Caco-2 (cell line): ENCODE data around the gene C3. TPM values are rescaled to one million over a fixed set of nuclear protein-coding genes. Genes with fewer than 3 reads are reported as not detected.

Source experiments
- BruUV-seq: library from RNA; stranded (reverse); fragments of 400-500 nt; replicated peaks from 2 replicates; lab custom pipeline; 2021; lab: Mats Ljungman, UMichigan
- CTCF ChIA-PET: fragments of 300-600 bp; sonication (Branson Sonifier 250); formaldehyde crosslinking; loops from one replicate; lab custom pipeline; 2022; ENCODE audit warnings: antibody characterized with exemption; lab: Charles Lee
- POLR2A ChIA-PET: fragments of 300-600 bp; sonication (Branson Sonifier 250); formaldehyde crosslinking; loops from one replicate; lab custom pipeline; 2022; ENCODE audit warnings: antibody characterized with exemption; lab: Charles Lee
- DNase-seq, 2 experiments: peaks; one replicate each; pipeline versions ENCODE4 v3.0.0 to v3.0.0-alpha.2; 2020 to 2022
- H3K27me3 ChIP-seq: replicated peaks from 2 replicates; pipeline ENCODE4 v1.6.0; 2011; ENCODE audit warnings: low read length; ENCODE audit not compliant: control insufficient read depth, insufficient read depth
- H3K36me3 ChIP-seq: 2 replicates; pipeline ENCODE4 v1.5.1; 2011; ENCODE audit warnings: low read length; ENCODE audit not compliant: control insufficient read depth, insufficient read depth
- H3K4me1 ChIP-seq: fragments of 250-450 bp; sonication (Bioruptor Pico); 2 replicates; pipeline ENCODE4 v1.5.1; 2020; ENCODE audit warnings: mild to moderate bottlenecking
- H3K4me3 ChIP-seq: 2 replicates; pipeline ENCODE4 v1.5.1; 2011; ENCODE audit warnings: low read depth, mild to moderate bottlenecking, control low read depth, low read length
- H3K9me3 ChIP-seq: fragments of 250-450 bp; sonication (Bioruptor Pico); 2 replicates; pipeline ENCODE4 v1.5.1; 2020; ENCODE audit warnings: mild to moderate bottlenecking, moderate library complexity
- H3K27ac Mint-ChIP-seq: one replicate; pipeline ENCODE4 v1.8.0; 2022; ENCODE audit warnings: mixed read lengths; ENCODE audit not compliant: unreplicated experiment
- H3K27me3 Mint-ChIP-seq: one replicate; pipeline ENCODE4 v1.8.0; 2022; ENCODE audit warnings: mixed read lengths; ENCODE audit not compliant: insufficient read depth, unreplicated experiment
- H3K36me3 Mint-ChIP-seq: one replicate; pipeline ENCODE4 v1.8.0; 2022; ENCODE audit warnings: mild to moderate bottlenecking, mixed read lengths; ENCODE audit not compliant: insufficient read depth, unreplicated experiment
- H3K4me1 Mint-ChIP-seq: one replicate; pipeline ENCODE4 v1.8.0; 2022; ENCODE audit warnings: low read depth, mixed read lengths; ENCODE audit not compliant: unreplicated experiment
- H3K4me3 Mint-ChIP-seq: one replicate; pipeline ENCODE4 v1.8.0; 2022; ENCODE audit warnings: mild to moderate bottlenecking, moderate library complexity, mixed read lengths; ENCODE audit not compliant: unreplicated experiment
- H3K9me3 Mint-ChIP-seq: one replicate; pipeline ENCODE4 v1.8.0; 2022; ENCODE audit warnings: mixed read lengths; ENCODE audit not compliant: unreplicated experiment
- intact Hi-C: fragments of 100-400 bp; cut with micrococcal nuclease; formaldehyde crosslinking; loops from one replicate; pipeline ENCODE4 v1.10.0; 2022; ENCODE audit not compliant: unreplicated experiment
- total RNA-seq: library from RNA; stranded (reverse); gene quantifications from 2 replicates; pipeline ENCODE4 v1.2.3, GENCODE V29; 2022
- TF ChIP-seq, protein P1 (sequence below), 2 experiments: fragments of 200-600 bp in 1 of 2; IDR thresholded peaks; 1 replicate in 1 of 2; 2 replicates in 1 of 2; pipeline versions ENCODE4 v1.5.1 to v1.8.0; 2011 to 2022; ENCODE audit warnings: antibody characterized with exemption in 1 of 2, control low read depth in 1 of 2, inconsistent platforms in 1 of 2, low read depth in 1 of 2, low read length in 1 of 2, mild to moderate bottlenecking in 1 of 2, moderate library complexity in 1 of 2; ENCODE audit not compliant: insufficient read depth in 1 of 2, severe bottlenecking in 1 of 2, unreplicated experiment in 1 of 2

C3 gene
- total RNA-seq, 1 experiment from 2014 or later, result 21.7 TPM

DNA sequence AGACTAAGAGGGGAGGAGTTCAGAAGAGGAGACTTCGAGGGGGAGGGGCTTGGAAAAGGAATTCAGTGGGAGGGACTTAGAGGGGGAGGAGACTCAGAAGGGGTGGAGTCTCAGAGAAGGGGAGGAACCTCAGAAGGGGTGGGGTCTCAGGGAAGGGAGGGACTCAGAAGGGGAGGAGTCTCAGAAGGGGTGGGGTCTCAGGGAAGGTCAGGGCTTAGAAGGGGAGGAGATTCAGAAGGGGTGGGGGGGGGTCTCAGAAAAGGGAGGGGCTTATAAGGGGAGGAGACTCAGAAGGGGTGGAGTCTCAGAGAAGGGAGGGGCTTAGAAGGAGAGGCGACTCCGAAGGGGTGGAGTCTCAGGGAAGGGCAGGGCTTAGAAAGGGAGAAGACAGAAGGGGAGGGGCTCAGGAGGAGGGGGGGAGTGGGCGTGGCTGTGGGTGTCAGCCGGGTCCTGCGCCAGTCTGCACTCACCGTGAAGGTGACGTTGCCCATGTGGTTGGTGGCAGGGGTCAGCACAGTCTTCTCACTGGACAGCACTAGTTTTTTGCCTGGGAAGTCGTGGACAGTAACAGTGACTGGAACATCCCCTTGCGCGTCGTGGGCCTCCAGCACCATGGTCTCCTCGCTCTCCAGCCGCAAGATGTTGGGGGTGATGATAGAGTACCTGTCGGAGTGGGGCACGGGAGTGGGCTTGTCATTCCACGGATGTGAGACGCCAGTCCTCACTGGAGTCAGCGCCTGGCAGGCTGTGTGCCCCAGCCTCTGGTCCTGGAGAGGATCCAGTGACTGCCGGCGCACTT lies 1.5 kb downstream of the C3 start:
- peaks cover 17% of the 10 kb centered on the region for H3K4me1 Mint-ChIP-seq
- H3K27ac Mint-ChIP-seq, result no peak overlapping the region
- TF ChIP-seq, protein P1, sequence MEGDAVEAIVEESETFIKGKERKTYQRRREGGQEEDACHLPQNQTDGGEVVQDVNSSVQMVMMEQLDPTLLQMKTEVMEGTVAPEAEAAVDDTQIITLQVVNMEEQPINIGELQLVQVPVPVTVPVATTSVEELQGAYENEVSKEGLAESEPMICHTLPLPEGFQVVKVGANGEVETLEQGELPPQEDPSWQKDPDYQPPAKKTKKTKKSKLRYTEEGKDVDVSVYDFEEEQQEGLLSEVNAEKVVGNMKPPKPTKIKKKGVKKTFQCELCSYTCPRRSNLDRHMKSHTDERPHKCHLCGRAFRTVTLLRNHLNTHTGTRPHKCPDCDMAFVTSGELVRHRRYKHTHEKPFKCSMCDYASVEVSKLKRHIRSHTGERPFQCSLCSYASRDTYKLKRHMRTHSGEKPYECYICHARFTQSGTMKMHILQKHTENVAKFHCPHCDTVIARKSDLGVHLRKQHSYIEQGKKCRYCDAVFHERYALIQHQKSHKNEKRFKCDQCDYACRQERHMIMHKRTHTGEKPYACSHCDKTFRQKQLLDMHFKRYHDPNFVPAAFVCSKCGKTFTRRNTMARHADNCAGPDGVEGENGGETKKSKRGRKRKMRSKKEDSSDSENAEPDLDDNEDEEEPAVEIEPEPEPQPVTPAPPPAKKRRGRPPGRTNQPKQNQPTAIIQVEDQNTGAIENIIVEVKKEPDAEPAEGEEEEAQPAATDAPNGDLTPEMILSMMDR (IDR thresholded peaks at IDR 0.05; ENCODE audit: insufficient read depth in 1 of 2, low read depth in 1 of 2, low read length in 1 of 2, severe bottlenecking in 1 of 2, unreplicated experiment in 1 of 2), result no peak
- Histone ChIP-seq H3K36me3 (no peaks in the 10 kb centered on the region), H3K4me3 (no peak overlapping the region), H3K27me3 (no peaks in the 10 kb centered on the region), H3K9me3 (no peaks in the 10 kb centered on the region), H3K4me1 (peaks cover 11% of the 10 kb centered on the region)
- no peaks in the 10 kb centered on the region for H3K27me3 Mint-ChIP-seq
- CTCF ChIA-PET, result no interaction called here
- H3K9me3 Mint-ChIP-seq, result peaks cover 15% of the 10 kb centered on the region
- POLR2A ChIA-PET, result no interaction called here
- H3K4me3 Mint-ChIP-seq, result no peak overlapping the region
- DNase-seq, result peak in 1 of 2 experiments; percentile 37
- BruUV-seq, result no TSS peak
- intact Hi-C loops, result no loop called here
- peaks cover 6% of the 10 kb centered on the region for H3K36me3 Mint-ChIP-seq

DNA sequence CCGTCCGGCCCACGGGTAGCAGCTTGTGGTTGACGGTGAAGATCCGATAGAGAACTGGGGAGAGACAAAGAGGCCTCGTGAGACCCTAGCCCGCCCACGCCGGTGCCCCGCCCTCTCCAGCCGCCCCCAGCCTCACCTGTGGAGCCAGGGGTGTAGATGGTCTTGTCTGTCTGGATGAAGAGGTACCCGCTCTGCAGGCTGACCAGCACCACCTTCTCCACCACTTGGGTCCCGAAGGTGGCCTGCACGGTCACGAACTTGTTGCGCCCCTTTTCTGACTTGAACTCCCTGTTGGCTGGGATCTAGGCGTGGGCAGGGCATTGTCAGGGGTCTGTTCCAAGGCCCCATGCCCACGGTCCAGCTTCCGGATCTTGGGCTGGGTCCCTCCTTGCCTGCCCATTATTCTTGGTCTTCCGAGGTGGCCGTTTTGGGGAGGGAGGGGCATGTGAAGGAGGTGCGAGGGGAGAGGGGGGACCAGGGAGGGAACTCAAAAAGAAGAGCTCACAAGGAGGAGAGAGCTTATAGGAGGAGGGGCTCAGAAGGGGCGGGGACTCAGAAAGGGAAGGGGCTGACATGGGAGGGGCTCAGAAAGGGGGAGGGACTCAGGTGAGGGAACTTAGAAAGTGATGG lies 2.2 kb downstream of the C3 start:
- Mint-ChIP-seq H3K27me3 (no peaks in the 10 kb centered on the region), H3K4me3 (no peak overlapping the region), H3K4me1 (peaks cover 10% of the 10 kb centered on the region), H3K27ac (no peak overlapping the region), H3K9me3 (peaks cover 15% of the 10 kb centered on the region), H3K36me3 (peaks cover 6% of the 10 kb centered on the region)
- TF ChIP-seq, protein P1 (IDR thresholded peaks at IDR 0.05; ENCODE audit: insufficient read depth in 1 of 2, low read depth in 1 of 2, low read length in 1 of 2, severe bottlenecking in 1 of 2, unreplicated experiment in 1 of 2), result no peak
- H3K9me3 ChIP-seq, result no peaks in the 10 kb centered on the region
- BruUV-seq, result no TSS peak
- H3K36me3 ChIP-seq, result no peaks in the 10 kb centered on the region
- intact Hi-C loops, result no loop called here
- POLR2A ChIA-PET, result no interaction called here
- H3K27me3 ChIP-seq, result no peaks in the 10 kb centered on the region
- no peak for DNase-seq
- H3K4me1 ChIP-seq, result peaks cover 8% of the 10 kb centered on the region
- CTCF ChIA-PET, result no interaction called here
- no peak overlapping the region for H3K4me3 ChIP-seq

DNA sequence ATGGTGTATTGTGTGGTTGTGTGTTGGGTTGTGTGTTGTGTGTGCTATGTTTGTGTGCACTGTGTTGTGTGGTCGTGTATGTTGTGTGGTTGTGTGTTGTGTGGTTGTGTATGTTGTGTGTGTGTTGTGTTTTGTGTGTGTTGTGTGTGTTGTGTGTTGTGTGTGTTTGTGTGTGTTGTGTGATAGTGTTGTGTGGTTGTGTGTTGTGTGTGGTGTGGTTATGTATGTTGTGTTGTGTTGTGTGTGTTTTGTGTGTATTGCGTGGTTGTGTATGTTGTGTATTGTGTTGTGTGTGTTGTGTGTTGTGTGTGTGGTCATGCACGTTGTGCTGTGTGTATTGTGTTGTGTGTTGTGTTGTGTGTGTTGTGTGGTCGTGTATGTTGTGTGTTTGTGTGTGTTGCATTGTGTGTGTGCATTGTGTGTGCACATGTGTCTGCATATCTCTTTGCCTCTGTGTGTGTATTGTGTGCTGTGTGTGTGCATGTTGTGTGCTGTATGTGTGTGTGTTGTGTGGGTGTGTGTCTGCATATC lies 2.9 kb downstream of the C3 start:
- no peak for DNase-seq
- H3K4me1 Mint-ChIP-seq, result peaks cover 6% of the 10 kb centered on the region
- Histone ChIP-seq H3K9me3 (no peaks in the 10 kb centered on the region), H3K36me3 (no peaks in the 10 kb centered on the region), H3K4me1 (peaks cover 4% of the 10 kb centered on the region; the same call in 1 of the 2 replicates), H3K27me3 (no peaks in the 10 kb centered on the region), H3K4me3 (no peak overlapping the region)
- peaks cover 6% of the 10 kb centered on the region for H3K36me3 Mint-ChIP-seq
- POLR2A ChIA-PET, result no interaction called here
- H3K9me3 Mint-ChIP-seq, result peaks cover 15% of the 10 kb centered on the region
- peak overlapping the region; percentile 4 for H3K27ac Mint-ChIP-seq
- H3K4me3 Mint-ChIP-seq, result no peak overlapping the region
- no TSS peak for BruUV-seq
- CTCF ChIA-PET, result no interaction called here
- intact Hi-C loops, result no loop called here
- H3K27me3 Mint-ChIP-seq, result no peaks in the 10 kb centered on the region
- TF ChIP-seq, protein P1 (IDR thresholded peaks at IDR 0.05; ENCODE audit: insufficient read depth in 1 of 2, low read depth in 1 of 2, low read length in 1 of 2, severe bottlenecking in 1 of 2, unreplicated experiment in 1 of 2), result no peak
